Measurements from ENCODE around the gene LEUTX.
A peak's percentile ranks its signal among the peaks of the same experiment; 100 is the strongest.
"Not testable (repeated sequence)": the region's sequence is repeated elsewhere in the genome, so short reads cannot be mapped to it uniquely, and the experiment has no call there.

LEUTX gene, protein sequence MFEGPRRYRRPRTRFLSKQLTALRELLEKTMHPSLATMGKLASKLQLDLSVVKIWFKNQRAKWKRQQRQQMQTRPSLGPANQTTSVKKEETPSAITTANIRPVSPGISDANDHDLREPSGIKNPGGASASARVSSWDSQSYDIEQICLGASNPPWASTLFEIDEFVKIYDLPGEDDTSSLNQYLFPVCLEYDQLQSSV

DNA sequence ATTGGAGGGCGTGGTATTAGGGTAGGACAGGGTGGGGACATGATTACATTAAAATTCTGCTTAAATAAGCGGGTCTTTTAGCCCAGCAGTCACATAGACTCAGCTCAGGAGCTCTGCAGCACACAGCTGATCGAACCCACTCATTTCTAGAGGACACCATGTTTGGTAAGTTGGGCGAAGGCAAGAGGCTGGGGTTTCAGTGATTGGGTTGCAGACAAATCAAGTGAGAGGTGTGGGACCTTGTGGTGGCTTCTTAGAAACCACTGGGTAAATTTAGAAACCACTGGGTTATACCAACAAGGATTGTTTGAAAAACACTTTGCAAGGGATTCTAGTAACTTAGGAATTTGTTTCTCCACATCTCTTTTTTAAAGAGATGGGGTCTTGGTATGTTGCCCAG lies at the start of gene LEUTX:
TSS of gene LEUTX (plus strand) at position 92 of the 400 bp plus-strand sequence. CDS start at position 159, 67 bp downstream.
- no peak for DNase-seq

DNA sequence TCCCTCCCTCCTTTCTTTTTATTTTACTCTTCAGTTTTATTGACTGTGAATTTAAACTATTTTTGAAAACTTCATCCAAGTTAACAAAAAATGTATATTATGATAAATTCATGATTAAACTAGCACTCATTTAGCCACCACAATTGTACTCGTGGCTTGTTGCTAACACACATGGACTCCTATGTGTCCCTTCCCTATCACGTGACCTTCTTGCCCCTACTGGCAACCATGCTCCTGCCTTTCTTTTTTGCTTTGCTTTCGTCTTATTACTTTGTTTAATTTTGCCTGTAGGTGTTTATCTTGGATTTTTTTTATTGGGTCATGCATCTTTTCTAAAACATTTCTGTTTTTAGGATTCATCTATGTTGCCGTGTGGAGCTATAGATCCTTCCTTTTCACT lies 49.1 kb upstream of the LEUTX start:
- no peak for DNase-seq

DNA sequence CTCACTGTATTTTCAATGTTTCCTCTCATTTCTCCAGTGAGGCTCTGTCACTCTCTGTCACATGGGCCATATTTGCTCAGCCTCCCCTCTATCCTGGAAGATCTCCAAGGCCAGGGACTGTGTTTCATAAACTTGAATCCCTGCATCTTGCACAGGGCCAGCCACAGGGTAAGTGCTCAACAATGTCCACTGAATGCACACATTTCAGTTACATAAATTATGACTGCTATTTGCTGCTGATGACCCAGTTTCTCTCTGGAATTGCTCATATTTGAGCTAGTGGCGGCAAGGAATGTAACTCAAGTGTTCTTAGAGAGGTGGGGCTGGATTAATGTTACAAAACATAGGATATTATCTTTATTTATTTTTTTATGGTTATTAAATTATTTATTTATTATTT lies 47.0 kb upstream of the LEUTX start:
- no peak for DNase-seq

- DNase-seq: no peak
These were observed 44.8 kb upstream of the LEUTX start for GRCh38 chr19:39733841-39734240.

DNA sequence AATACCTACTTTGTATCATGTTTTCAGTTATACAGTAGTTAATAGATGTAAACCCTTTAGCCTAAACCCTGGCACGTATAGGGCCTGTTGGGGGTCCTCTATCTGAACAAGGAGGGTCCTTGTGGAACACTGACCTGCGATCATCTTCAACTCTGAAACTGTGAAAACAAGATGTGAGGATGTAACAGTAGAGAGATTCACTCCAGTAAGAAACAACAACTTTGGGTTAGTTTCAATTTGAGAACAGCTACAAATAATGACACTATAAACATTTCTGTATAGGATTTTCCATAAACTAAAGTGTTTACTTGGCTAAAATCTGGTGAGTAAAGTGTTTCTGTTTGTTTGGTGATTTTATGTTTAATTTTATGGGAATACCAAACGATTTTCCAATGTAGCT lies 43.0 kb upstream of the LEUTX start:
- DNase-seq: no peak

DNA sequence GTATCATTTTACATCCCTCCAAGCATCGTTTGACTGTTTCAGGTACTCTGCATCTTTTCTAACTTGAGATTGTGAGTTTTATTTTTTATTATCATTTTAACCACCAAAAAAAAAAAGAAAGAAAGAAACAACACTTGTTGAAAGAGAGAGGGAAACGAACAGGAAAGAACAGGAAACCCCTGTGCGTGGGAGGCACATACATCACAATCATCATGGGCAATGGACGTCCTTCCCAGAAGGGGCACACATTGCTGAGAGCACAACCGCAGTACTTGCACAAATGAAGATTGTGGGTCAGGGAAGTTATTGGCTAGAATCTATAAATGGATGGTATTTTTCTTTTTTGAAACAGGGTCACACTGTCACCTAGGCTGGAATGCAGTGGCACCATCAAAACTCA lies 42.6 kb upstream of the LEUTX start:
- no peak for DNase-seq

- no peak for DNase-seq
These were observed 41.3 kb upstream of the LEUTX start for GRCh38 chr19:39737351-39737750.

GRCh38 chr19:39737891-39738290 lies 40.8 kb upstream of the LEUTX start, which contains the start of gene CLC:
Gene CLC, minus strand, starts transcription at chr19:39738029. Its CDS starts 77 bp downstream, at chr19:39737952.
- no peak for DNase-seq

DNA sequence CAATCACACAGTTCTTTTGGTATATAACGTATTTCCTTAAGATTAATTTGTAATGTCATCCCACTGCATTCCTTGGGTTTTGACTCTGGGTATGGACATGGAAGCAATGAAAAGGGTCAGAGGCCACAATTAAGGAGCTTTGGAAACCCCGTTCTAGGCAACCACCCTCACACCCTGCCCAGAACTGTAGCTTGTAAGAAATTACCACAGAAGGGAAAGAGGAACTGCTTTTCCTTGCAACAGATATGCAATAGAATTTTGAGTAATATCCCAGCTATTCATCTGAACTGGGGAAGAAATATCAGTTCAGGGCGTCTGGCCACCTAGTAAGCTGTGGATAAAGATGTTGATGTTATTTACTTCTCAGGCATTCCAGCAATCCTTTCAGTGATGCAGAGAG lies 39.8 kb upstream of the LEUTX start:
- no peak for DNase-seq

DNA sequence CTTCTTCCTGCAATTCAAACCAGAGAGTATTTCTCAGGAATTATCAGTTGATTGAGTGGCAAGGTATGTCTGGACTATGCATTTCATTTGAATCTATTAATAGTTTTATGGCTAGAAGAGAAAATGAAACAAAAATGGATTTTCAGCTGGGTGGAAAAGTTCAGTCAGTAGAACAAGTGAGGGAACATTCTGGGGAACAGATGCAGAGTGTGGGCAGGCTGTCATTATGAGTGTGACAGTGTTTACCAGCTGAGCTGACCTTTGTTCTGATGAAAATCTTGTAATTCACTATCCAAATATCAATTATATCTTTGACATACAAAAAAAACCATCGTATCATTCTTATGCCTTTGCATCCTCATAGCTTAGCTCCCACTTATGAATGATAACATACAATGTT lies 38.3 kb upstream of the LEUTX start:
- peak; percentile 8 for DNase-seq

DNA sequence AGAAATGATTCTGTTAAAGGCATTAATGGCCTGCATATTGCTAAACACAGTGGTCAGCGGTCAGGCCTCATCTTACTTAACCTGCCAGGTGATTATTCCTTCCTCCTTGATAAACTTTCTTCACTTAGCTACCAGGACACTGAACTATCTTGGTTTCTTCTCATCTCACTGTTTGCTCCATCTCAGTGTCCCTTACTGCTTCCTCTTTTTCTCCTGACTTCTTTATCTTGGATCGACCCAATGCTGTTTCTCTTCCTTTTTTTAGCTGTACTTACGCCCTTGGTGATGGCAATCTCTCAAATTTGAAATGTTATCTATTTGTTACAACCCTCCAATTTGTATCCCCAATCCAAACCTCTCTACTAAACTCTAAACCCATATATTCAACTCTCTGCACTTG lies 33.0 kb upstream of the LEUTX start:
- no peak for DNase-seq

DNA sequence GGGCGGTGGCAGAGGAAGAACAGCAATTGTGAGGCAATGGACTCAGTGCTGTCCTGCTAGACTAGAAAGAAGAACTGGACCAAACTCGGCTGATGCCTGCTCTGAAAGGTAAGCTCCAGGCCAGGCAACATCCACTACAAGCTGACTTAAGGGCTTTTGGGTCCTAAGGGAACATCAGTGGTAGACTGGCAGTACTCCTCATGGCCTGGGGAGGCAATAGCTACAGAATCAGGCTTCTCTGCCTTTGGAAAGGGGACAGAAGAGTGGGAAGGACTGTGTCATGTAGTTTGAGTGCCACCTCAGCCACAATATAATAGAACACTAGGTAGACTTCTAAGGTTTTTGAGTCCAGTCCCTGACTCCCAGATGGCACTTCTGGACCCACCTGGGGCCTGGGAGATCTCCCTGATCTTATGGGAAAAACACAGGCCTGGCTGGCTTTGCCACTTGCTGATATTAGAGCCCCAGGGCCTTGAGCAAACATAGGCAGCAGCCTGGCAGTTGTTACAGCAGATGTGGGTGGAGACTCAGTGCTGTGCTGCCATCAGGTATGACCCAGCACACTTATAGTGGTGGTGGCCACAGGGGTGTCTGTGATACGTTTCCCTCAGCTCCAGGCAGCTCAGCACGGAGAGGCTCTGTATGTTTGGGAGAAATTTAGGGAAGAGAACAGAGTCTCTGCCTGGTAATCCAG lies 31.7 kb upstream of the LEUTX start:
- DNase-seq: no peak

GRCh38 chr19:39749981-39750380 lies 28.7 kb upstream of the LEUTX start:
- no peak for DNase-seq

DNA sequence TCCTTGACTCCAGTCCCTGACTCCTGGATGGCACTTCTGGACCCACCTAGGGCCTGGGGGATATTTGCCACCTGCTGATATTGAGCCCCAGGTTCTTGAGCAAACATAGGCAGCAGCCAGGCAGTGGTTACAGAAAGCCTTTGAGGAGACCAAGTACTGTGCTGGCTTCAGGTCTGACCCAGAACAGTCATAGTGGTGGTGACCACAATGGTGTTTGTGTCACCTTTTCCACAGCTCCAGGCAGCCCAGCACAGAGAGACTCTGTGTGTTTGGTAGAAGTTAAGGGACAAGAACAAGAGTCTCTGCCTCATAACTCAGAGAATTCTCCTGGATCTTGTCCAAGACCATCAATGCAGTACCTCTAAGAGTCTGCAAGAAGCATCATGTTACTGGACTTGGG lies 26.3 kb upstream of the LEUTX start:
- DNase-seq: no peak

DNA sequence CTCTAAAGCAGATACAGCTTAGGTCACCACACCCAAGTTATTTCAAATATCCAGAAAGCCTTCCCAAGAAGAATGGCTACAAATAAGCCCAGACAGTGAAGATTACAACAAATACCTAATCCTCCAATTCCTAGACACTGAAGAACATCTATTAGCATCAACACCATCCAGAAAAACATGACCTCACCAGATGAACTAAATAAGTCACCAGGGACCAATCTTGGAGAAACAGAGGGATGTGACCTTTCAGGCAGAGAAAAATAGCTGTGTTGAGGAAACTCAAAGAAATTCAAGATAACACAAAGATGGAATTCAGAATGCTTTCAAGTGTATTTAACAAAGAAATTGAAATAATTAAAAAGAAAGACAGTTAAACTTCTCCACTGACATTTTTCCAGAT lies 25.9 kb upstream of the LEUTX start:
- no peak for DNase-seq

- no peak for DNase-seq
These were observed 24.1 kb upstream of the LEUTX start for GRCh38 chr19:39754544-39754943.

GRCh38 chr19:39754971-39755370 lies 23.7 kb upstream of the LEUTX start:
- DNase-seq: no peak

DNA sequence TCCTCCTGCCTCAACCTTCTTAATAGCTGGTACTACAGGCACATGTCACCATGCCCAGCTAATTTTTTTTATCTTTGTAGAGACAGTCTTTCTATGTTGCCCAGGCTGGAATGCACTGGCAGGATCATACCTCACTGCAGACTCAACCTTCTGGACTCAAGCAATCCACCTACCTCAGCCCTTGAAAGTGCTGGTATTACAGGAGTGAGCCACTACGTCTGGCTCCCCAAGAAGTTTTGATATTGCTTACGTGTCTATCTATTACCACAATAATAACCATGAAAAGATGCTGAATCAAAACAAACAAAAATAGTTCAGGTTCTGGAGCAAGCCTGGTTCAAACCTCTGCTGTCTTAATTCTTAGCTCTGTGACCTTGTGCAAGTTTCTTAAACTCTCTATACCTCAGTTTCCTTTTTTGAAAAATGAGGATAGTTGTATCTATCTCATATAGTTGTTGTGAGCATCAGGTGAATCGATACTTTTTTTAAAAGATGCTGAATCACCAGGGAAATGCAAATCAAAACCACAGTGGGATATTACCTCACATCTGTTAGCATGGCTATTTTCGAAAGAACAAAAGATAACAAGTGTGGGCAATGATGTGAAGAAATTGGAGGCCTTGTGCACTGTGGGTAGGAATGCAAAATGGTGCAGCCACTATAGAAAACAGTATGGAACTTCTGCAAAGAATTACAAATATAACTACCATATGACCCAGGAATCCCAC lies 19.0 kb upstream of the LEUTX start:
- DNase-seq: no peak

- not testable (repeated sequence) for DNase-seq
These were observed 16.8 kb upstream of the LEUTX start for GRCh38 chr19:39761851-39762250.

DNA sequence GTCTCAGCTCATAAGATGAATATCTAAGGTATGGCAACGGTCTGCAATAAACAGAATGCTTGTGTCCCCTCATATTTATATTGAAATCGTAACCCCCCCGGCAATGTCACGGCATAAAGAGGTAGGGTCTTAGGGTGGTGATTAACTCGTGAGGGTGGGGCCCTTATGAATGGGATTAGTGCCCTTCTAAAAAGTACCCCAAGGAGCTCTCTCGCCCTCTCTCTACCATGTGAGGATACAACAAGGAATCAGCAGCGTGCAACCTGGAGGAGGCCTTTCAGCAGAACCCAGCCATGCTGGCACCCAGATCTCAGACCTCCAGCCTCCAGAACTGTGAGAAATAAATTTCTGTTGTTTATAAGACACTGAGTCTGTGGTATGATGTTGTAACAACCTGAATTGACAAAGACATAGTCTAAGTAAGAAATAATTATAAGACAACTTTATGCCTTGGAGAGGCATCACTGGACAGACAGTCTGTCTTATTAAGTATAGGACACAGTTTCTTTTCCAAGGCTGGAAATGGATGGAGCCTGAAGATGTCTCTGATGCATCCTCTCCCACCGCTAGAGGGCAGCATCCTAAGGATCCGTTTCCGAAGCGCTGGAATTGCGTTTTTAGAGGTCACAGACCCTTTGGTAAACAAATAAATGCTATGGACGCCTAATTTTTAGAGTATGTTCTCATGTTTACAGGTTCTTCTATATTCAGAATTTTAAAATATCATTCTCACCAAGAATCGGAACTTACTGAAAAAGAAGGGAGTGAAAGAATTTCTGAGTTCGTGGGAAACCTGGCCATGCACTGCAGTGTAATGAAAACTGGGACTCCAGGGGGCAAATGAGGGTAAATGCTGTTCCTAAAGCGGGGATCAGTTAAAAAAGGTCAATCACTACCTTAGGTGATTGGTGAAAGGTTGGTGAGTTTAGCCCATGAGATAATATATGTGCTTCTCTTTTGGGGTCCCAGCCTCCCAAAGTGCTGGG lies 13.3 kb upstream of the LEUTX start:
- DNase-seq: peak; percentile 25

DNA sequence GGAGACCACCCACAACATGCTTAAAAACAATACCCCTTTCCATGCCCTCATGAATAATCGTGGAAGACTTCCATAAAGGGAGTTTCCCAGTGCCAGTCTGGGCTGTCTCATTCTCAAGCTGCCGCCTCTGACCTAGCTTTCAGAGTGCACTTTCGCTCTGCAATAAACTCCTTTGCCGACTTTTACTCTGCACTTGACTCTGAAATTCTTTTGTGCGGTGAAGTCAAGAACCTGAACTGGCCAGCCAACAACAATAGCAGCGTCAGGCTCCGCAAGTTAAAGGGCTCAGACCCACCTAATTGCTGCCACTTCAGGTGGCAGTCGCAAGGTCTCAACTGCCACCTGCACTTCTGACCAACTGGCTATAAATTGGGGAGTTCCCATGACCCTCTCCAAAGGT lies 10.3 kb upstream of the LEUTX start:
- DNase-seq: no peak

- DNase-seq: no peak
These were observed 9.9 kb upstream of the LEUTX start for GRCh38 chr19:39768786-39769185.

- no peak for DNase-seq
These were observed 2.2 kb downstream of the LEUTX start for GRCh38 chr19:39780894-39781293.
